H1 (cell line): ENCODE results near the gene IGF2R.

Experiments used
- EP300 ChIP-seq, 2 experiments: IDR thresholded peaks; 1 replicate in 1 of 2; 2 replicates in 1 of 2; pipeline ENCODE4 v1.6.1; 2011 to 2012; ENCODE audit warnings: low read depth in 2 of 2, low read length in 2 of 2, mild to moderate bottlenecking in 2 of 2, borderline replicate concordance in 1 of 2, inconsistent platforms in 1 of 2, moderate library complexity in 1 of 2
- KDM1A ChIP-seq: fragments of 200-600, 300-600 bp; sonication (generic); IDR thresholded peaks from 2 replicates; pipeline ENCODE4 v1.7.1; 2016; ENCODE audit warnings: mild to moderate bottlenecking, low read length, borderline replicate concordance
- SUZ12 ChIP-seq: fragments of 200-600 bp; sonication (generic); IDR thresholded peaks from 2 replicates; pipeline ENCODE4 v1.6.1; 2012; ENCODE audit warnings: mild to moderate bottlenecking, inconsistent platforms, low read length, moderate library complexity, mixed read lengths
- TAF1 ChIP-seq: IDR thresholded peaks from 2 replicates; pipeline ENCODE4 v1.6.1; 2011; ENCODE audit warnings: mild to moderate bottlenecking, low read depth, low read length
- TF ChIP-seq, protein P1 (sequence below), 3 experiments: IDR thresholded peaks; 1 replicate in 2 of 3; 2 replicates in 1 of 3; pipeline versions ENCODE4 v1.5.1 to v1.6.1; 2011; ENCODE audit warnings: low read length in 3 of 3, mild to moderate bottlenecking in 3 of 3, inconsistent platforms in 2 of 3, low read depth in 1 of 3, moderate library complexity in 1 of 3; ENCODE audit not compliant: insufficient read depth in 1 of 3; ENCODE audit errors: control extremely low read depth in 1 of 3

DNA sequence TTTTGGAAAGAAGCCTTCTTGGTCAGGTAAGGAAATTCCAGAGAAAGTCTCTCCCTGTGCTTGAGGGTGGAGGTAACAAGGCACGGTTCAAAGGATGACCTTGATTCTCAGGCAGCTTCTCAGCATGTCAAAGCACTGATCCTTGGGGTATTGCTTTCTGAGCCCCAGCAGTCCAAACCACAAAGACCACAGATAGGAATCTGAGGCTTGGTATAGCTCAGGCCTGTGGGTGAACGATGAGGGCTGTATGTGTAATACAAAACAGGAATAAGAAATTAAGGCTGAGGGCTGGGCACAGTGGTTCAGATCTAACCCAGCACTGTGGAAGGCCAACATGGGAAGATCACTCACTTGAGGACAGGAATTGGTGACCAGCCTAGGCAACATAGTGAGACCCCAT lies 82.5 kb downstream of the IGF2R start:
- no peak for TF ChIP-seq TAF1
- TF ChIP-seq, protein P1, sequence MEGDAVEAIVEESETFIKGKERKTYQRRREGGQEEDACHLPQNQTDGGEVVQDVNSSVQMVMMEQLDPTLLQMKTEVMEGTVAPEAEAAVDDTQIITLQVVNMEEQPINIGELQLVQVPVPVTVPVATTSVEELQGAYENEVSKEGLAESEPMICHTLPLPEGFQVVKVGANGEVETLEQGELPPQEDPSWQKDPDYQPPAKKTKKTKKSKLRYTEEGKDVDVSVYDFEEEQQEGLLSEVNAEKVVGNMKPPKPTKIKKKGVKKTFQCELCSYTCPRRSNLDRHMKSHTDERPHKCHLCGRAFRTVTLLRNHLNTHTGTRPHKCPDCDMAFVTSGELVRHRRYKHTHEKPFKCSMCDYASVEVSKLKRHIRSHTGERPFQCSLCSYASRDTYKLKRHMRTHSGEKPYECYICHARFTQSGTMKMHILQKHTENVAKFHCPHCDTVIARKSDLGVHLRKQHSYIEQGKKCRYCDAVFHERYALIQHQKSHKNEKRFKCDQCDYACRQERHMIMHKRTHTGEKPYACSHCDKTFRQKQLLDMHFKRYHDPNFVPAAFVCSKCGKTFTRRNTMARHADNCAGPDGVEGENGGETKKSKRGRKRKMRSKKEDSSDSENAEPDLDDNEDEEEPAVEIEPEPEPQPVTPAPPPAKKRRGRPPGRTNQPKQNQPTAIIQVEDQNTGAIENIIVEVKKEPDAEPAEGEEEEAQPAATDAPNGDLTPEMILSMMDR (IDR thresholded peaks at IDR 0.05; ENCODE audit: control extremely low read depth in 1 of 3, insufficient read depth in 1 of 3, low read depth in 1 of 3, low read length in 3 of 3) = no peak
- TF ChIP-seq EP300 (IDR thresholded peaks at IDR 0.05; ENCODE audit: borderline replicate concordance in 1 of 2, low read depth in 2 of 2, low read length in 2 of 2) = no peak
- no peak for TF ChIP-seq SUZ12
- no peak for TF ChIP-seq KDM1A
